Dendritic cell treated with granulocyte-macrophage colony-stimulating factor and Interleukin-4, amounts not matched to agents 40 ng/mL and 50 ng/mL, for 4 days (primary cell): ENCODE measurements around the gene ANKRD9.
"Not testable (repeated sequence)": the region's sequence is repeated elsewhere in the genome, so short reads cannot be mapped to it uniquely, and the experiment has no call there.

Experiments
- H3K27ac Mint-ChIP-seq: one replicate; pipeline ENCODE4 v1.8.0; 2022; ENCODE audit warnings: mild to moderate bottlenecking, mixed read lengths
- H3K27me3 Mint-ChIP-seq: one replicate; pipeline ENCODE4 v1.8.0; 2022; ENCODE audit warnings: mild to moderate bottlenecking, mixed read lengths
- H3K36me3 Mint-ChIP-seq: one replicate; pipeline ENCODE4 v1.8.0; 2022; ENCODE audit warnings: low read depth, mixed read lengths
- H3K4me1 Mint-ChIP-seq: one replicate; pipeline ENCODE4 v1.8.0; 2022; ENCODE audit warnings: low read depth, mixed read lengths
- H3K4me3 Mint-ChIP-seq: one replicate; pipeline ENCODE4 v1.8.0; 2022; ENCODE audit warnings: mild to moderate bottlenecking, moderate library complexity, mixed read lengths
- H3K9me3 Mint-ChIP-seq: one replicate; pipeline ENCODE4 v1.8.0; 2022; ENCODE audit warnings: mixed read lengths
- intact Hi-C: fragments of 100-400 bp; cut with micrococcal nuclease; formaldehyde crosslinking; loops from one replicate; pipeline ENCODE4 v1.15.0; 2022

Gene ANKRD9

GRCh38 chr14:102544046-102544746 is 34.6 kb upstream of the ANKRD9 start:
- H3K4me3 Mint-ChIP-seq: no peak overlapping the region
- no peak overlapping the region for H3K27ac Mint-ChIP-seq
- H3K4me1 Mint-ChIP-seq: peaks cover 18% of the 10 kb centered on the region
- intact Hi-C loops: no loop called here
- H3K9me3 Mint-ChIP-seq: no peaks in the 10 kb centered on the region
- no peaks in the 10 kb centered on the region for H3K36me3 Mint-ChIP-seq
- peaks cover 64% of the 10 kb centered on the region for H3K27me3 Mint-ChIP-seq

- Mint-ChIP-seq H3K4me3 (no peak overlapping the region), H3K27ac (no peak overlapping the region)
Measured at GRCh38 chr14:102541771-102542170, 32.2 kb upstream of the ANKRD9 start.

GRCh38 chr14:102541029-102541491 is 31.5 kb upstream of the ANKRD9 start:
- H3K27me3 Mint-ChIP-seq: peaks cover 36% of the 10 kb centered on the region
- H3K9me3 Mint-ChIP-seq, intact Hi-C loops, H3K4me3 Mint-ChIP-seq, H3K36me3 Mint-ChIP-seq, H3K27ac Mint-ChIP-seq: not testable (repeated sequence)
- H3K4me1 Mint-ChIP-seq: peaks cover 17% of the 10 kb centered on the region

More at GRCh38 chr14:102541771-102542170, 32.2 kb upstream of the ANKRD9 start:
- H3K36me3 Mint-ChIP-seq: no peaks in the 10 kb centered on the region
- peaks cover 43% of the 10 kb centered on the region for H3K27me3 Mint-ChIP-seq
- intact Hi-C loops: no loop called here
- peaks cover 18% of the 10 kb centered on the region for H3K4me1 Mint-ChIP-seq
- no peaks in the 10 kb centered on the region for H3K9me3 Mint-ChIP-seq

- no peak overlapping the region for H3K27ac Mint-ChIP-seq
- intact Hi-C loops: no loop called here
Measured at GRCh38 chr14:102540315-102541028, 30.9 kb upstream of the ANKRD9 start.

GRCh38 chr14:102539544-102540314 is 30.2 kb upstream of the ANKRD9 start:
- Mint-ChIP-seq H3K4me3 (no peak overlapping the region), H3K36me3 (no peaks in the 10 kb centered on the region), H3K4me1 (peaks cover 5% of the 10 kb centered on the region), H3K27me3 (peaks cover 25% of the 10 kb centered on the region), H3K9me3 (no peaks in the 10 kb centered on the region), H3K27ac (no peak overlapping the region)
- intact Hi-C loops: no loop called here

More at GRCh38 chr14:102540315-102541028, 30.9 kb upstream of the ANKRD9 start:
- no peak overlapping the region for H3K4me3 Mint-ChIP-seq
- H3K27me3 Mint-ChIP-seq: peaks cover 30% of the 10 kb centered on the region
- H3K4me1 Mint-ChIP-seq: peaks cover 11% of the 10 kb centered on the region
- no peaks in the 10 kb centered on the region for H3K9me3 Mint-ChIP-seq
- H3K36me3 Mint-ChIP-seq: no peaks in the 10 kb centered on the region

GRCh38 chr14:102538602-102539543 is 29.3 kb upstream of the ANKRD9 start:
- intact Hi-C loops: no loop called here

GRCh38 chr14:102537981-102538601 is 28.5 kb upstream of the ANKRD9 start:
- H3K27me3 Mint-ChIP-seq: peaks cover 13% of the 10 kb centered on the region
- H3K27ac Mint-ChIP-seq: no peak overlapping the region
- intact Hi-C loops: no loop called here
- H3K4me1 Mint-ChIP-seq: peaks cover 5% of the 10 kb centered on the region
- H3K9me3 Mint-ChIP-seq: no peaks in the 10 kb centered on the region
- H3K4me3 Mint-ChIP-seq: no peak overlapping the region
- no peaks in the 10 kb centered on the region for H3K36me3 Mint-ChIP-seq

More at GRCh38 chr14:102538602-102539543, 29.3 kb upstream of the ANKRD9 start:
- Mint-ChIP-seq H3K27ac (no peak overlapping the region), H3K4me1 (peaks cover 5% of the 10 kb centered on the region), H3K4me3 (no peak overlapping the region), H3K36me3 (no peaks in the 10 kb centered on the region), H3K9me3 (no peaks in the 10 kb centered on the region), H3K27me3 (peaks cover 18% of the 10 kb centered on the region)

- H3K36me3 Mint-ChIP-seq: no peaks in the 10 kb centered on the region
- peak overlapping the region; percentile 88 for H3K27ac Mint-ChIP-seq
- H3K9me3 Mint-ChIP-seq: no peaks in the 10 kb centered on the region
- intact Hi-C loops: no loop called here
- H3K4me1 Mint-ChIP-seq: peaks cover 31% of the 10 kb centered on the region
- H3K4me3 Mint-ChIP-seq: no peak overlapping the region
- no peaks in the 10 kb centered on the region for H3K27me3 Mint-ChIP-seq
Measured at GRCh38 chr14:102532204-102532658, 22.7 kb upstream of the ANKRD9 start.

GRCh38 chr14:102530828-102531478 is 21.4 kb upstream of the ANKRD9 start:
- Mint-ChIP-seq H3K4me1 (peaks cover 33% of the 10 kb centered on the region), H3K9me3 (no peaks in the 10 kb centered on the region), H3K27ac (peak overlapping the region; percentile 88), H3K27me3 (no peaks in the 10 kb centered on the region), H3K4me3 (peak overlapping the region; percentile 51), H3K36me3 (no peaks in the 10 kb centered on the region)
- intact Hi-C loops: no loop called here

GRCh38 chr14:102528431-102529170 is 19.0 kb upstream of the ANKRD9 start:
- Mint-ChIP-seq H3K4me3 (peak overlapping the region; percentile 42), H3K27ac (peak overlapping the region; percentile 88), H3K4me1 (peaks cover 49% of the 10 kb centered on the region), H3K9me3 (no peaks in the 10 kb centered on the region), H3K36me3 (no peaks in the 10 kb centered on the region), H3K27me3 (peaks cover 3% of the 10 kb centered on the region)
- intact Hi-C loops: loop anchor here (1.0 kb wide), 1 partner anchor 27 kb away; no protein-coding TSS in a partner anchor

- no peaks in the 10 kb centered on the region for H3K36me3 Mint-ChIP-seq
- H3K27me3 Mint-ChIP-seq: peaks cover 15% of the 10 kb centered on the region
- H3K4me3 Mint-ChIP-seq: peak overlapping the region; percentile 90
- peaks cover 52% of the 10 kb centered on the region for H3K4me1 Mint-ChIP-seq
- H3K27ac Mint-ChIP-seq: peak overlapping the region; percentile 93
- intact Hi-C loops: loop anchor here (2.0 kb wide), 2 partner anchors 29 to 67 kb away; partner anchors contain the start of gene RCOR1
- H3K9me3 Mint-ChIP-seq: no peaks in the 10 kb centered on the region
Measured at GRCh38 chr14:102525929-102526497, 16.4 kb upstream of the ANKRD9 start.
